ENCODE results near the gene SCYGR3.

GRCh38 chr2:227606476-227606875 is 8.2 kb downstream of the SCYGR3 start:
- TF ChIP-seq CTCF (conservative IDR thresholded peaks at IDR 0.05) = no peak
- no peak for TF ChIP-seq ZFX (IDR thresholded peaks at IDR 0.05)

All from C4-2B (cell line).